Measurements from ENCODE around the gene D2HGDH. TPM values are rescaled to one million over a fixed set of nuclear protein-coding genes. Genes with fewer than 3 reads are reported as not detected.
"Not testable (repeated sequence)": the region's sequence is repeated elsewhere in the genome, so short reads cannot be mapped to it uniquely, and the experiment has no call there.

Gene D2HGDH
- total RNA-seq, 1 experiment from 2014 or later: 7.4 TPM

DNA sequence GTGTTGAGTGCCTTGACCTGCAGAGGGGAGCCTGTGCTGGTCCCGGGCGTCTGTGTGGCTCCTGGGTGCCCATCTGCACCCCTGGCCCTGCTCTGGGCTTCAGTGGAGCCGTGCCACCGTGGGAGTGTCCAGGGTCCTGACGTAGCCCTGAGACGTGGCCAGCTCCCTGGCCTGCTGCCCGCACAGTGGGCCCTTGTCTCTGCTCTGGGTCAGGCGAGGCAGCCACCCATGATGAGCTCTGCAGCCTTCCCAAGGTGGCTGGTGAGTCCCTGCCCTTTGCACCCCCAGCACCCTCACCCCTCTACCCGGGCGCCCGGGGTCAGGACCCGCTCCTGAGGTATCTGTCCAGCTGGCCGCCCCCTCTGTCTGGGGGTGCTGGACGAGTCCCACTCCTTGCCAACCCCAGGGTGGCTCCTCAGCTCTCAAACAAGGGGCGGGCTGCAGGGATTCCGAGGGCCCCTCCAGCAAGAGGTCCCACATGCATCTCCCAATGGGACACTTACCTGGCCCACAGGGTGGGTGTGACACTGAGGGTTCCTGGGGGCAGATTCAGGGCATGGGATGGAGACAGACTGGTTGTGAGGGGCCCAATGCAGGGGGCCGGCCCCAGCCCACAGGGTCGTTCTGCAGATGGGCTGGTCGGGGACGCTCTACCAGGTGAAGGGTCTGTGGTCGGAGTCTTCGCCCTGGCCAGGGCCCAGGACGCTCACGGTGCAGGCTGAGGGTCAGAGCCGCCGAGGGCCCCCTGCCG, 76.9 kb downstream of the D2HGDH start:
- peak in 1 of 2 experiments; percentile 42 for DNase-seq (ENCODE audit: low read depth in 1 of 2, low spot score in 2 of 2)
- no peaks in the 10 kb centered on the region for H3K9me3 ChIP-seq (replicated peaks)
- H3K27me3 ChIP-seq (replicated peaks): peaks cover 11% of the 10 kb centered on the region
- H3K27ac ChIP-seq: no peak overlapping the region
- H3K4me3 ChIP-seq: no peak overlapping the region
- H3K36me3 ChIP-seq: no peaks in the 10 kb centered on the region
- H3K4me1 ChIP-seq (replicated peaks): no peaks in the 10 kb centered on the region

DNA sequence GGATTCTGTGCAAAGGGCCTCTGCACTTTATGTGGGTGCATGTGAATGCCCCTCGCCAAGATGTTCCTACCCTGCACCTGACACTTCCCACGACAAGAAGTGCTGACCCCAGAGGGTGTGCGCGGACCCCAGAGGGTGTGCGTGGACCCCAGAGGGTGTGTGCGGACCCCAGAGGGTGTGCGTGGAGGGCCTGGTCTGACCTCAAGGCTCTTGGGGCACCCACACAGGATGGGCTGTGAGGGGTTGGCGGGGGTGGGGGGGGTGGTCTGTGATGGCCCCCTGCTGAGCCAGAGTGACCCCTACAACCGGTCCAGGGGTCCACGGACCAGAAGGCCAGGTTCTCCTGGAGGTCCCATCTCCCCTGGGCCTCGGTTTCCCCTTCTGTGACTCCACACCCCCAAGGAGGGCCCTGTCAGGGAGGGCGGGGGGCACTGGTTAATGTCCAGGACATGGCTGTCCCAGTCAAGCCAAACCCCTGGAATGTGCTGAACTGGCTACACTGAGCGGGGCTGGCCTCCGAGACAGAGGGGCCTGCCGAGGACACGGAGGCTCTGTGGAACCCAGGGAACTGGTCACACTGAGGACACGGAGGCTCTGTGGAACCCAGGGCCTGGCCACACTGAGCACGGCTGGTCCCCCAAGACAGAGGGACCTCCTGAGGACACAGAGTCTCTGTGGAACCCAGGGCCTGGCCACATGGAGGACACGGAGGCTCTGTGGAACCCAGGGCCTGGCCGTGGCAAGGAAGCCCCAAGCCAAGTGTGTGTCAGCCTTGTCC, 77.7 kb downstream of the D2HGDH start:
- Histone ChIP-seq H3K36me3 (no peaks in the 10 kb centered on the region), H3K27ac (no peak overlapping the region), H3K27me3 (replicated peaks) (peaks cover 17% of the 10 kb centered on the region), H3K9me3 (replicated peaks) (no peaks in the 10 kb centered on the region), H3K4me1 (replicated peaks) (no peaks in the 10 kb centered on the region), H3K4me3 (no peak overlapping the region)
- peak in 1 of 2 experiments; percentile 44 for DNase-seq (ENCODE audit: low read depth in 1 of 2, low spot score in 2 of 2)

DNA sequence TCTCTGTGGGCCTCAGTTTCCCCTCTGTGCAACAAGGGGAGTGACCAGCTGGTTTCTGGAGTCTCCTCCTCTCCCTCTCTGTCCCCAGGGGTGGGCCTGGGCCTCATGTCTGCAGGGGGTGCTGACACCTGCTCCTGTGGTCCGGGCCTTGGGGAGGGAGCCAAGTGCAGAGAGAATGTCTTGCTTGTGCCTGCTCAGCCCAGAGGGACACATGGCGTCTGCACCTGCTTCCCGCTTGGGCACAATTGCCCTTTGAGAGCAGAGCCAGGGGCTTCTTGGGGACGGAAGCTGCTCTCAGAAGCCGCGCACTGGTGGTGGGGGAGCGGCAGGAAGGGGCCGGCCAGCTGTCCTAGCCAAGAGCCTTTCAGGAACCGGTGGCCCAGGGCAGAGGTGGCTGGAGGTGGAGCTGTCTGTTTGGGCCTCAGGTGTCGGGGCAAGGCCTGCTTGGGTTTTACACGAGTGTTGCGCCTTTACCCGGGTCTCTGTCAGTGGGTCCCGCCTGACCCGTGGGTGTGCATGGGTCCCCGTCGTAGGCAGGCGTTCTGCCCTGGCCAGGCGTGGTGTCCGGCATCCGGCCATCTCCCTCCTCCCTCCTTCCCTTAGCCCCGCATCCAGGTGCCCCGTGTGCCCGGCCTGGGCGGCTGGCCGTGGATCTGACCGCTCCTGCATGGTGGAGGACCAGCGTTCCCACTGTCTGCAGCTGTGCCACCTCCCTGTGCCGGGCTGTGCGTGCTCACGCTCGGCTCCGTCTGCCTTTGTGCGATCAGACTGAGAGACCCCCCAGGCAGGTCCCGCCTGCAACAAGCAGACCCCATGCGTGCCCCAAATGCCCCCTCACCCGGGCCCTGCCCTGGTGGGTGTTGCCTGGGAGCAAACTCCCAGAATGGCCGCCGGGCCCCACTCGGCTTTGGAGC, 78.6 kb downstream of the D2HGDH start:
- H3K36me3 ChIP-seq: no peaks in the 10 kb centered on the region
- H3K4me1 ChIP-seq (replicated peaks): no peaks in the 10 kb centered on the region
- H3K9me3 ChIP-seq (replicated peaks): no peaks in the 10 kb centered on the region
- H3K27me3 ChIP-seq (replicated peaks): peaks cover 22% of the 10 kb centered on the region
- H3K27ac ChIP-seq: no peak overlapping the region
- no peak overlapping the region for H3K4me3 ChIP-seq
- DNase-seq (ENCODE audit: low read depth in 1 of 2, low spot score in 2 of 2): peak in 1 of 2 experiments; percentile 40

DNA sequence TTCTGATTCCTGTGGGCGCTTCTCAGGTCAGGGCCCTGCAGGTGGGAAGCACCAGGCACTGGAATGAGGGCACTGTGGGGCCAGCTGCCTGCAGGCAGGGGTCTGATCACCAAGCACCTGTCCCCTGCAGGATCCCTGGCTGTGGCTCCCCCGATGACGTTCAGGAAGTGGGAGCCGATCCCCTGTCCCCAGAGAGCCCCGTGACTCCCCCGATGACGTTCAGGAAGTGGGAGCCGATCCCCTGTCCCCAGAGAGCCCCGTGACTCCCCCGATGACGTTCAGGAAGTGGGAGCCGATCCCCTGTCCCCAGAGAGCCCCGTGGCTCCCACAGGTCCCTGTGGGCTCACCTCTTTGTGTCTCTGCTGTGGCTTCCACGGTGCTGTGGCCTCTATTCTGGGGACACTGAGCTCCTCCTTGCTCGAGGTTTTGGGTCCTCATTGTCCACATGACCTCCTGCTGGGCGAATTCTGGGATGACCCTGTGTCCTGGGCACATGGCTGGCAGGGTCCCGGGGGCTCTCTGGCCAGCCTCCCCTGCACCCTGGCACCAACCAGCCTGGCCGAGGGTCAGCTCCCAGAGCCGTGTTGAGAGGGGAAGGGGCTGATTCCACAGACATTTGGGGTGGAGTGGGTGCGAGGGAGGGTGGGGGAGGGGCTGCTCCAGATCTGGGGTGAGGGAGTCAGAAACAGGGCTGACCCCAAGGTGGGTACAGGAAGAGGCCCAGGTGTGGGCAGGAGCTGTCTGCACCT, 79.4 kb downstream of the D2HGDH start:
- Histone ChIP-seq H3K9me3 (replicated peaks) (no peaks in the 10 kb centered on the region), H3K36me3 (no peaks in the 10 kb centered on the region), H3K4me3 (no peak overlapping the region), H3K27me3 (replicated peaks) (peaks cover 22% of the 10 kb centered on the region), H3K4me1 (replicated peaks) (no peaks in the 10 kb centered on the region), H3K27ac (no peak overlapping the region)
- DNase-seq (ENCODE audit: low read depth in 1 of 2, low spot score in 2 of 2): peak in 1 of 2 experiments; percentile 13

DNA sequence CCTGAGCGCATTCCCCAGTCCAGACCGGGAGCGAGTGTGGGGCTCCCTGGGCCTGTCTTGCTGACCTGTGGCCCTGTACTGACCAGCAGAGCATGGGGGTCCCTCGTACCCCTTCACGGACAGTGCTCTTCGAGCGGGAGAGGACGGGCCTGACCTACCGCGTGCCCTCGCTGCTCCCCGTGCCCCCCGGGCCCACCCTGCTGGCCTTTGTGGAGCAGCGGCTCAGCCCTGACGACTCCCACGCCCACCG, 79.9 kb downstream of the D2HGDH start:
- Histone ChIP-seq H3K27ac (no peak overlapping the region), H3K9me3 (replicated peaks) (no peaks in the 10 kb centered on the region), H3K27me3 (replicated peaks) (peaks cover 22% of the 10 kb centered on the region), H3K4me1 (replicated peaks) (no peaks in the 10 kb centered on the region), H3K4me3 (no peak overlapping the region), H3K36me3 (no peaks in the 10 kb centered on the region)
- peak in 1 of 2 experiments; percentile 38 for DNase-seq (ENCODE audit: low read depth in 1 of 2, low spot score in 2 of 2)

DNA sequence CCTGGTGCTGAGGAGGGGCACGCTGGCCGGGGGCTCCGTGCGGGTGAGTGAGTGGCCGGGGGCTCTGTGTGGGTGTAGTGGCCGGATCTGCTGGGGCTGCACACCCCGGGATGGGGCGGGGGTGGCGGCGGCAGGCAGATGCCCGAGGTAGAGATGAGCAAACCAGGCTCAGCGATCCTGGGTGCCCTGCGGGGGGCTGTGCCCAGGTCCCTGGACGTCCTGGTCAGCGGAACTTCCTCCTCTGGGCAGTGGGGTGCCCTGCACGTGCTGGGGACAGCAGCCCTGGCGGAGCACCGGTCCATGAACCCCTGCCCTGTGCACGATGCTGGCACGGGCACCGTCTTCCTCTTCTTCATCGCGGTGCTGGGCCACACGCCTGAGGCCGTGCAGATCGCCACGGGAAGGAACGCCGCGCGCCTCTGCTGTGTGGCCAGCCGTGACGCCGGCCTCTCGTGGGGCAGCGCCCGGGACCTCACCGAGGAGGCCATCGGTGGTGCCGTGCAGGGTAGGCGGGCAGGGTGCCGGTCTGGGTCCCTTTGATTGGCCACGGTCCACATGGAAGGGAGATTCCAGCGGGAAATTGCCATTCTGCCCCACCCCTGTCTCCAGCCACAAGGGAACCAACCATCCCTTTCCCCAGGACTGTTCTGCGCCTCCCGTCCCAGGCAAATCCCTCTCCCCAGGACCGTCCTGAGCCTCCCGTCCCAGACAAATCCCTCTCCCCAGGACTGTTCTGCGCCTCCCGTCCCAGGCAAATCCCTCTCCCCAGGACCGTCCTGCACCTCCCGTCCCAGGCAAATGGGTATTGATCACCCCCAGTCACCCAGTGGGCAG, 80.4 kb downstream of the D2HGDH start:
- DNase-seq (ENCODE audit: low read depth in 1 of 2, low spot score in 2 of 2): peak in 1 of 2 experiments; percentile 37
- peaks cover 22% of the 10 kb centered on the region for H3K27me3 ChIP-seq (replicated peaks)
- H3K9me3 ChIP-seq (replicated peaks): no peaks in the 10 kb centered on the region
- no peak overlapping the region for H3K27ac ChIP-seq
- H3K36me3 ChIP-seq: no peaks in the 10 kb centered on the region
- H3K4me3 ChIP-seq: no peak overlapping the region
- no peaks in the 10 kb centered on the region for H3K4me1 ChIP-seq (replicated peaks)

DNA sequence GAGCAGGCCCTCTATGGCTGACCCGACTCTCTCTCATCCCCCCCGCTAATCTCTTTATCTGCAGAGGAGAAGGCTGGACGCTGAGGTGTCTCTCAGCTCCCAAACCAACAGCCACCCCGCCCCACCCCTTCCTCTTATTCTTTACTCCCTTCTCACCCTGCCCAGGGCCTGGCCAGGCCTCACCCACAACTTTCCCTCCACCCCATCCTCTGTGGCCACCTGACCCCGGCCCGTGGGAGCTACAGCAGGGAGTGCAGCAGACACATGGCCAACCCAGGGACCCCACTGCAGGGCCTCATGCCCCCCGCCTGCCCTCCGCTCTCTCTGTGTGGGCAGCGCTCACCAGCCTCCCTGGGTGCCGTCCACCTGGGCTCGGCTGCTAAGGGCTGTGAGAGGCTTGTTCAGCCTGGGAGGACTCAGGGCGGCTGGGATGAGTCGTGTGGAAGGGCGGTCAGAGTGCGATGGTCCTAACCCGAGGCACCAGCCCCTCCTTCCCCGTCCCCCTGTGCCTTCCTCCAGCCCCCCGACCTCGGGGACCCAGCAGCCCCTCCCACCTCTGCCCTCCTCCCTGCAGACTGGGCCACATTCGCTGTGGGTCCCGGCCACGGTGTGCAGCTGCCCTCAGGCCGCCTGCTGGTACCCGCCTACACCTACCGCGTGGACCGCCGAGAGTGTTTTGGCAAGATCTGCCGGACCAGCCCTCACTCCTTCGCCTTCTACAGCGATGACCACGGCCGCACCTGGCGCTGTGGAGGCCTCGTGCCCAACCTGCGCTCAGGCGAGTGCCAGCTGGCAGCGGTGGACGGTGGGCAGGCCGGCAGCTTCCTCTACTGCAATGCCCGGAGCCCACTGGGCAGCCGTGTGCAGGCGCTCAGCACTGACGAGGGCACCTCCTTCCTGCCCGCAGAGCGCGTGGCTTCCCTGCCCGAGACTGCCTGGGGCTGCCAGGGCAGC, 81.3 kb downstream of the D2HGDH start:
- peak in 1 of 2 experiments; percentile 40 for DNase-seq (ENCODE audit: low read depth in 1 of 2, low spot score in 2 of 2)
- H3K4me1 ChIP-seq (replicated peaks): no peaks in the 10 kb centered on the region
- no peaks in the 10 kb centered on the region for H3K36me3 ChIP-seq
- H3K9me3 ChIP-seq (replicated peaks): no peaks in the 10 kb centered on the region
- H3K4me3 ChIP-seq: no peak overlapping the region
- peaks cover 22% of the 10 kb centered on the region for H3K27me3 ChIP-seq (replicated peaks)
- H3K27ac ChIP-seq: no peak overlapping the region

DNA sequence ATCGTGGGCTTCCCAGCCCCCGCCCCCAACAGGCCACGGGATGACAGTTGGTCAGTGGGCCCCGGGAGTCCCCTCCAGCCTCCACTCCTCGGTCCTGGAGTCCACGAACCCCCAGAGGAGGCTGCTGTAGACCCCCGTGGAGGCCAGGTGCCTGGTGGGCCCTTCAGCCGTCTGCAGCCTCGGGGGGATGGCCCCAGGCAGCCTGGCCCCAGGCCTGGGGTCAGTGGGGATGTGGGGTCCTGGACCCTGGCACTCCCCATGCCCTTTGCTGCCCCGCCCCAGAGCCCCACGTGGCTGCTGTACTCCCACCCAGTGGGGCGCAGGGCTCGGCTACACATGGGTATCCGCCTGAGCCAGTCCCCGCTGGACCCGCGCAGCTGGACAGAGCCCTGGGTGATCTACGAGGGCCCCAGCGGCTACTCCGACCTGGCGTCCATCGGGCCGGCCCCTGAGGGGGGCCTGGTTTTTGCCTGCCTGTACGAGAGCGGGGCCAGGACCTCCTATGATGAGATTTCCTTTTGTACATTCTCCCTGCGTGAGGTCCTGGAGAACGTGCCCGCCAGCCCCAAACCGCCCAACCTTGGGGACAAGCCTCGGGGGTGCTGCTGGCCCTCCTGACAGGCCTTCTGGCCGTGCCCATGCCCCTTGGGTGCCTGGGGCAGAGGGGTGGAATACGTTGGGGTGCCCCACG, 82.1 kb downstream of the D2HGDH start:
- H3K27me3 ChIP-seq (replicated peaks): peaks cover 22% of the 10 kb centered on the region
- H3K27ac ChIP-seq: no peak overlapping the region
- no peaks in the 10 kb centered on the region for H3K4me1 ChIP-seq (replicated peaks)
- no peaks in the 10 kb centered on the region for H3K36me3 ChIP-seq
- peak in 1 of 2 experiments; percentile 32 for DNase-seq (ENCODE audit: low read depth in 1 of 2, low spot score in 2 of 2)
- H3K9me3 ChIP-seq (replicated peaks): no peaks in the 10 kb centered on the region
- no peak overlapping the region for H3K4me3 ChIP-seq

DNA sequence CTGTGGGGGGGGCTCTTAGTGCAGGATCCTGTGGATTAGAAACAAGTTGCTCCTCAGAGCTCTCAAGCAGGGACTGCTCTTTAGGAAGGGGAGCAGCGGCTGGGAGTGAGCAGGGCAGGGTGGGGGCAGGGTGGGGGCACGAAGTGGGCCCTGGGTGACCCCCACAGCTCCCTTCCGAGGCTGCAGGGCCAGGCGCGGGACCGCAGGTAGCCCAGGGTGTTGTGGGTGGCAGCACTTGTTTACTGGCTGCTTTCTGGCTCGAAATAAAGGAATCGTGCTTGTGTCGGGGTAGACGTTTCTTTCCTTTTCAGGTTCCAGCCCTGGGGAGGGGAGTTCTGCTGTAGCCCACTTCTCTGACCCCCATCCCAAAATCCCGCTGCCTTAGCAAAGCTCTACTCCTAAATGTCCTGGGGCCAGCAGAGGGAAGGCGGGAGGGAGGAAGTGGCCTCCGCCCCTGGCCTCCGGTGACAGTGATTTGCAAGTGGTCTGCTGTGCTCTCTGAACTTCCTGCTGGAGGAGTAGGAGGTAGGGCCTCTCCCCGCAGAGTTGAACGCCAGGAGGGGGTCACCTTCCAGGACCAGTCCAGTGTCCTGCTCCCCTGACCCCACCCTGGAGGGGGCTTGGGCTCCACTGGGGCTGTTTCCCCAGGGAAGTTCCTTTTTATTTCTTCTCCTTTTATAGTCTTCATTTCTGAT, 82.8 kb downstream of the D2HGDH start:
- H3K36me3 ChIP-seq: no peaks in the 10 kb centered on the region
- no peak overlapping the region for H3K27ac ChIP-seq
- H3K9me3 ChIP-seq (replicated peaks): no peaks in the 10 kb centered on the region
- H3K27me3 ChIP-seq (replicated peaks): peaks cover 22% of the 10 kb centered on the region
- DNase-seq (ENCODE audit: low read depth in 1 of 2, low spot score in 2 of 2): peak in 1 of 2 experiments; percentile 40
- no peak overlapping the region for H3K4me3 ChIP-seq
- H3K4me1 ChIP-seq (replicated peaks): no peaks in the 10 kb centered on the region

DNA sequence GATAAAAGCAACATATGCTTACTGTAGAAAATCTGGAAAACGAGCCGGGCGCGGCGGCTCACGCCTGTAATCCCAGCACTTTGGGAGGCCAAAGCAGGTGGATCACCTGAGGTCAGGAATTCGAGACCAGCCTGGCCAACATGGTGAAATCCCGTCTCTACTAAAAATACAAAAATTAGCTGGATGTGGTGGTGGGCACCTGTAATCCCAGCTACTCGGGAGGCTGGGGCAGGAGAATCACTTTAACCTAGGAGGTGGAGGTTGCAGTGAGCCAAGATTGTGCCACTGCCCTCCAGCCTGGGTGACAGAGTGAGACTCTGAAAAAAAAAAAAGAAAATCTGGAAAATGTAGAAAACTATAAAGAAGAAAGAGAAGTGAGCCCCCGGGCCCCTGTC, 83.4 kb downstream of the D2HGDH start:
- not testable (repeated sequence) for H3K4me1 ChIP-seq (replicated peaks); H3K4me3 ChIP-seq; H3K36me3 ChIP-seq; H3K27ac ChIP-seq; H3K9me3 ChIP-seq (replicated peaks); DNase-seq (ENCODE audit: low read depth in 1 of 2, low spot score in 2 of 2)
- H3K27me3 ChIP-seq (replicated peaks): peaks cover 22% of the 10 kb centered on the region

All from SJSA1 (cell line).